SK-N-SH treated with all-trans-retinoic acid at 6 μM for 48 hours (cell line): ENCODE measurements around the gene KIRREL3.

Source experiments
- ATAC-seq: fragments of 200-7000 bp; cut with Tn5 transposase; 3 replicates; pipeline ENCODE4 v1.9.1; 2020; ENCODE audit warnings: mild to moderate bottlenecking, moderate library complexity
- ARNTL ChIP-seq: fragments of 450-650 bp; formaldehyde crosslinking; IDR thresholded peaks from 2 replicates; pipeline ENCODE4 v1.5.0; 2020; ENCODE audit warnings: low read depth, mild to moderate bottlenecking, moderate library complexity, borderline replicate concordance
- BACH2 ChIP-seq: fragments of 250-450 bp; sonication (Bioruptor Pico); IDR thresholded peaks from 2 replicates; pipeline ENCODE4 v1.9.0; 2021; ENCODE audit warnings: mild to moderate bottlenecking, borderline replicate concordance
- CSDC2 ChIP-seq: fragments of 250-450 bp; sonication (Bioruptor Pico); IDR thresholded peaks from 2 replicates; pipeline ENCODE4 v1.5.0; 2020; ENCODE audit warnings: mild to moderate bottlenecking, moderate library complexity
- ESRRG ChIP-seq: fragments of 250-450 bp; sonication (Bioruptor Pico); IDR thresholded peaks from 2 replicates; pipeline ENCODE4 v1.6.1; 2021; ENCODE audit warnings: mild to moderate bottlenecking
- GLIS3 ChIP-seq: fragments of 250-450 bp; sonication (Bioruptor Pico); IDR thresholded peaks from 2 replicates; pipeline ENCODE4 v1.5.0; 2020; ENCODE audit warnings: mild to moderate bottlenecking, moderate library complexity
- ISL1 ChIP-seq: fragments of 250-450 bp; sonication (Bioruptor Pico); IDR thresholded peaks from 2 replicates; pipeline ENCODE4 v2.1.2; 2022; ENCODE audit warnings: mild to moderate bottlenecking, moderate library complexity
- OSR1 ChIP-seq: fragments of 250-450 bp; sonication (Bioruptor Pico); IDR thresholded peaks from 2 replicates; pipeline ENCODE4 v1.8.0; 2022; ENCODE audit warnings: moderate library complexity, mild to moderate bottlenecking, inconsistent platforms
- PATZ1 ChIP-seq: fragments of 250-450 bp; sonication (Bioruptor Pico); IDR thresholded peaks from 2 replicates; pipeline ENCODE4 v1.8.0; 2020; ENCODE audit warnings: mild to moderate bottlenecking, moderate library complexity, borderline replicate concordance
- PPARA ChIP-seq: fragments of 250-450 bp; sonication (Bioruptor Pico); IDR thresholded peaks from 2 replicates; pipeline ENCODE4 v1.5.0; 2020; ENCODE audit warnings: mild to moderate bottlenecking, borderline replicate concordance
- RARB ChIP-seq: fragments of 250-450 bp; sonication (Bioruptor Pico); IDR thresholded peaks from 2 replicates; pipeline ENCODE4 v1.8.0; 2021; ENCODE audit warnings: mild to moderate bottlenecking, moderate library complexity
- TCF4 ChIP-seq: fragments of 250-450 bp; sonication (Bioruptor Pico); IDR thresholded peaks from 2 replicates; pipeline ENCODE4 v1.8.0; 2021; ENCODE audit warnings: mild to moderate bottlenecking, moderate library complexity, borderline replicate concordance
- TOX ChIP-seq: fragments of 250-450 bp; sonication (Bioruptor Pico); IDR thresholded peaks from 2 replicates; pipeline ENCODE4 v1.8.0; 2021; ENCODE audit warnings: mild to moderate bottlenecking, moderate library complexity, borderline replicate concordance
- TSHZ2 ChIP-seq: fragments of 250-450 bp; sonication (Bioruptor Pico); IDR thresholded peaks from 2 replicates; pipeline ENCODE4 v1.5.0; 2020; ENCODE audit warnings: mild to moderate bottlenecking, moderate library complexity
- ZC3H10 ChIP-seq: fragments of 250-450 bp; sonication (Bioruptor Pico); IDR thresholded peaks from 2 replicates; pipeline ENCODE4 v1.5.1; 2021; ENCODE audit warnings: mild to moderate bottlenecking, moderate library complexity
- ZFP3 ChIP-seq: fragments of 250-450 bp; sonication (Bioruptor Pico); IDR thresholded peaks from 2 replicates; pipeline ENCODE4 v1.5.0; 2020; ENCODE audit warnings: mild to moderate bottlenecking, moderate library complexity
- ZFP30 ChIP-seq: fragments of 450-650 bp; formaldehyde crosslinking; IDR thresholded peaks from 2 replicates; pipeline ENCODE4 v1.5.0; 2022; ENCODE audit warnings: mild to moderate bottlenecking, moderate library complexity
- ZNF565 ChIP-seq: fragments of 450-650 bp; formaldehyde crosslinking; conservative IDR thresholded peaks from 2 replicates; pipeline ENCODE4 v1.5.0; 2020; ENCODE audit warnings: low read depth, mild to moderate bottlenecking, moderate library complexity
- ZNF70 ChIP-seq: fragments of 450-650 bp; formaldehyde crosslinking; IDR thresholded peaks from 2 replicates; pipeline ENCODE4 v1.5.0; 2020; ENCODE audit warnings: mild to moderate bottlenecking, moderate library complexity
- ZNF8 ChIP-seq: fragments of 450-650 bp; formaldehyde crosslinking; IDR thresholded peaks from 2 replicates; pipeline ENCODE4 v1.5.0; 2020; ENCODE audit warnings: mild to moderate bottlenecking, moderate library complexity
- TF ChIP-seq, protein P1 (sequence below): fragments of 250-450 bp; sonication (Bioruptor Pico); IDR thresholded peaks from 2 replicates; pipeline ENCODE4 v1.8.0; 2021; ENCODE audit warnings: low read depth, mild to moderate bottlenecking, moderate library complexity, borderline replicate concordance

Gene KIRREL3

DNA sequence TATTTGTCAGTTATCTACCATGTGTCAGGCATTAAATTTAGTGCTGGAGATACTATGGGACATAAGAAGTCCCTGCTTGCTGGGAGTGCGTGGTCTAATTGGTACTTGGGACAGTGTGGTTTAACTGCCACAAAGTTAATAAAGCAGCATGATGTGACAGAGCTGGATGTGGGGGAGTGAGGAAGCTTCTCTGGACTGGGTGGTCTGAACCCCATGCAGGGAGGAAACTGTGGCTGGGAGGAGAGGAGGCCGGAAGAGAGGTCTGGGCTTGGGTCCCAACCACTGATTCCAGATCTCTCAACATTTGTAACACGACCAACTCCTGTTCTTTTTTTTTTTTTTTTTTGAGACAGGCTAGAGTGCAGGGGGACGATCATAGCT is 607.9 kb downstream of the KIRREL3 start (continued):
- no peak for TF ChIP-seq TSHZ2 (CRISPR knock-in tag)
- TF ChIP-seq, protein P1, sequence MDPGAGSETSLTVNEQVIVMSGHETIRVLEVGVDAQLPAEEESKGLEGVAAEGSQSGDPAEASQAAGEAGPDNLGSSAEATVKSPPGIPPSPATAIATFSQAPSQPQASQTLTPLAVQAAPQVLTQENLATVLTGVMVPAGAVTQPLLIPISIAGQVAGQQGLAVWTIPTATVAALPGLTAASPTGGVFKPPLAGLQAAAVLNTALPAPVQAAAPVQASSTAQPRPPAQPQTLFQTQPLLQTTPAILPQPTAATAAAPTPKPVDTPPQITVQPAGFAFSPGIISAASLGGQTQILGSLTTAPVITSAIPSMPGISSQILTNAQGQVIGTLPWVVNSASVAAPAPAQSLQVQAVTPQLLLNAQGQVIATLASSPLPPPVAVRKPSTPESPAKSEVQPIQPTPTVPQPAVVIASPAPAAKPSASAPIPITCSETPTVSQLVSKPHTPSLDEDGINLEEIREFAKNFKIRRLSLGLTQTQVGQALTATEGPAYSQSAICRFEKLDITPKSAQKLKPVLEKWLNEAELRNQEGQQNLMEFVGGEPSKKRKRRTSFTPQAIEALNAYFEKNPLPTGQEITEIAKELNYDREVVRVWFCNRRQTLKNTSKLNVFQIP: no peak

DNA sequence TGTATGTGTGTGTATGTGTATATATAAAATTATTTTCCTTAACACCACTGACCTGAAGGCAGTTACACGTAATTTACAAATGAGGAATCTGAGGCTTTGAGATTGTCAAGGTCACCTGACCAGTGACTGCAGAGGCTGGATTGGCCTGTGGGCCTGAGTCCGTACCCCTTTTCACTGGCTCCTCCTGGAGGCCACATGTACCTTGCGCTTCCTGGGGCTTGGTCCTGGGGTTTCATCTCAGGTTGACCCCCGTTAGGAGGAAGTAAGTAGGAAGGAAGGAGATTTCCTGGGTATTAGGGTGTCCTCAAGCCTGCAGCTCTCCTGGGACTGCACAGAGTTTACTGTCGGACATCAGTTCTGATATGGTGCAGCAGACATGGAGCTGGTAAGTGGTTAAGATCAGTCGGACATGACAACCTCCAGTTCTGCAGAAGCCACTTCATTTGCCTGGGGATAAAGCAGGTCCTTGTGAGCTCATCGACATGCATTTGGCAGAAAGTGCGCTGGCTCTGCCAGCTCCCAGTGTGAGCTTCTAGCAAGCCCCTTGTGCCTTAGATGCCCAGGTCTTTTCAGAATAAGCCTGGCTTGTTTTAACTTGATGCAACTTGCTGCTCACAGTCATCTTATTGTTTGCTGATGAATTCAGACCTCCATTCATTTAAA is 608.5 kb downstream of the KIRREL3 start:
- ATAC-seq: peak; percentile 57
- TF ChIP-seq CSDC2 (CRISPR knock-in tag): no peak
- no peak for TF ChIP-seq ISL1
- no peak for TF ChIP-seq ZFP30 (CRISPR knock-in tag)
- no peak for TF ChIP-seq ZNF70 (CRISPR knock-in tag)
- no peak for TF ChIP-seq ARNTL (CRISPR knock-in tag)
- no peak for TF ChIP-seq TSHZ2 (CRISPR knock-in tag)
- no peak for TF ChIP-seq ESRRG (CRISPR knock-in tag)
- TF ChIP-seq ZC3H10 (CRISPR knock-in tag): no peak
- TF ChIP-seq TOX: no peak
- no peak for TF ChIP-seq PATZ1
- TF ChIP-seq, protein P1: no peak
- no peak for TF ChIP-seq BACH2
- no peak for TF ChIP-seq TCF4 (CRISPR knock-in tag)
- no peak for TF ChIP-seq RARB (CRISPR knock-in tag)
- TF ChIP-seq OSR1 (CRISPR knock-in tag): no peak
- TF ChIP-seq ZNF8 (CRISPR knock-in tag): no peak
- TF ChIP-seq GLIS3 (CRISPR knock-in tag): no peak
- no peak for TF ChIP-seq ZNF565 (CRISPR knock-in tag)
- TF ChIP-seq PPARA (CRISPR knock-in tag): no peak
- TF ChIP-seq ZFP3: no peak
- TF ChIP-seq, all 23 proteins: peak for 0
